Uterus (tissue), 2 donors: ENCODE measurements around the gene MAPK11.

ENCODE experiments used
- POLR2A ChIP-seq, 2 donors: fragments of 450-650 bp; IDR thresholded peaks; one replicate each; pipeline ENCODE4 v1.6.1; 2016; ENCODE audit warnings: antibody characterized with exemption in 2 of 2, mild to moderate bottlenecking in 1 of 2, moderate library complexity in 1 of 2
- TF ChIP-seq, protein P1 (sequence below), 4 experiments: fragments of 200-600 bp in 2 of 4; fragments of 450-650 bp in 2 of 4; sonication (generic) in 2 of 4; IDR thresholded peaks; one replicate each; pipeline ENCODE4 v1.5.1; 2016 to 2019; ENCODE audit warnings: antibody characterized with exemption in 4 of 4, mild to moderate bottlenecking in 2 of 4, moderate library complexity in 1 of 4

DNA sequence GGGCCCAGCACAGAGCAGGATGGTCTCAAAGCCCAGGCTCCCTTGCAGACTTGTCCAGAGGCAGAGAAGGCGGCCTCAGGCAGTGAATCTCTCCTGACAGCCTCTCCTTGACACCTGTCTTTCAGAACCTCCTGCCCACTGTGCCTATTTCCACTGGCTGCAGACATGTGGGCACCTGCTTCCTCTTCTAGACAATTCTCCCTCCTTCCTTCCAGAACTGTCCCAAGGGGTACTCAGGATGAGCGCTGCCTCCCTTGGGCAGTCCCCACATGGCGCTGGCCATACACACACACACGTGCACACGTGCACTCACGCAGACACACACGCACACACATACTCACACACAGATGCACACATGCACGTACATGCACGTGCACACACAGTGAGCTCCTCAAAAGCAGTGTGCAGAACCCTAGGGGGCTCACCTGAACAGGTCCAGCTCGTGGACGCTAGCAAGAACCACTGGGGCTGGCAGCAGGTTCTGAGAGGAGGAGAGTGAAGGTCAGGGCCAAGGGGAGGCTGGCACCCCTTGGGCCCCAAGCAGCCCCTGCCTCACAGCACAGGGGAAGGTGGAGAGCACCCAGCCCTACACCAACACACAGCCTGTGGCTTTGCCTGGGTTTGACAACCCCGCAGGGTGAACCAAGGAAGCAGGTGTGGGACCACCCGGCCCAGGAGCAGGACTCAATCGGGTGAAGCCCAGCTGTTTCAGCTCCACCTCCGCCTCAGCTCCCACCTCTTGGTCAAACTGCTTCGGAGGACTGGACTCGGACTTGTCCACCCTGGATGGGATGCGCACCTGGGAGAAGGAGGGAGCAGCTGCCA lies 45.3 kb upstream of the MAPK11 start:
- TF ChIP-seq, protein P1, sequence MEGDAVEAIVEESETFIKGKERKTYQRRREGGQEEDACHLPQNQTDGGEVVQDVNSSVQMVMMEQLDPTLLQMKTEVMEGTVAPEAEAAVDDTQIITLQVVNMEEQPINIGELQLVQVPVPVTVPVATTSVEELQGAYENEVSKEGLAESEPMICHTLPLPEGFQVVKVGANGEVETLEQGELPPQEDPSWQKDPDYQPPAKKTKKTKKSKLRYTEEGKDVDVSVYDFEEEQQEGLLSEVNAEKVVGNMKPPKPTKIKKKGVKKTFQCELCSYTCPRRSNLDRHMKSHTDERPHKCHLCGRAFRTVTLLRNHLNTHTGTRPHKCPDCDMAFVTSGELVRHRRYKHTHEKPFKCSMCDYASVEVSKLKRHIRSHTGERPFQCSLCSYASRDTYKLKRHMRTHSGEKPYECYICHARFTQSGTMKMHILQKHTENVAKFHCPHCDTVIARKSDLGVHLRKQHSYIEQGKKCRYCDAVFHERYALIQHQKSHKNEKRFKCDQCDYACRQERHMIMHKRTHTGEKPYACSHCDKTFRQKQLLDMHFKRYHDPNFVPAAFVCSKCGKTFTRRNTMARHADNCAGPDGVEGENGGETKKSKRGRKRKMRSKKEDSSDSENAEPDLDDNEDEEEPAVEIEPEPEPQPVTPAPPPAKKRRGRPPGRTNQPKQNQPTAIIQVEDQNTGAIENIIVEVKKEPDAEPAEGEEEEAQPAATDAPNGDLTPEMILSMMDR (IDR thresholded peaks at IDR 0.05), result no peak
- TF ChIP-seq POLR2A (IDR thresholded peaks at IDR 0.05), result no peak
